ENCODE results near the gene INHBB.

The INHBB gene

GRCh38 chr2:120381661-120382060 lies 35.7 kb downstream of the INHBB start:
- DNase-seq (ENCODE audit: low read depth): no peak
- H3K4me3 ChIP-seq (ENCODE audit: control insufficient read depth, low read depth, low read length): no peak overlapping the region
- TF ChIP-seq CTCF (IDR thresholded peaks at IDR 0.05; ENCODE audit: control insufficient read depth, insufficient read depth, low read depth, low read length, missing control alignments): no peak

- no peak for TF ChIP-seq CTCF (IDR thresholded peaks at IDR 0.05; ENCODE audit: control insufficient read depth, insufficient read depth, low read depth, low read length, missing control alignments)
- DNase-seq (ENCODE audit: low read depth): no peak
- H3K4me3 ChIP-seq (ENCODE audit: control insufficient read depth, low read depth, low read length): no peak overlapping the region
Observed at GRCh38 chr2:120382541-120383144, 36.7 kb downstream of the INHBB start.

GRCh38 chr2:120383191-120383590 lies 37.3 kb downstream of the INHBB start:
- DNase-seq (ENCODE audit: low read depth): no peak
- no peak overlapping the region for H3K4me3 ChIP-seq (ENCODE audit: control insufficient read depth, low read depth, low read length)
- no peak for TF ChIP-seq CTCF (IDR thresholded peaks at IDR 0.05; ENCODE audit: control insufficient read depth, insufficient read depth, low read depth, low read length, missing control alignments)

GRCh38 chr2:120383631-120384340 lies 37.9 kb downstream of the INHBB start:
- no peak for TF ChIP-seq CTCF (IDR thresholded peaks at IDR 0.05; ENCODE audit: control insufficient read depth, insufficient read depth, low read depth, low read length, missing control alignments)
- DNase-seq (ENCODE audit: low read depth): no peak
- H3K4me3 ChIP-seq (ENCODE audit: control insufficient read depth, low read depth, low read length): no peak overlapping the region

GRCh38 chr2:120384486-120385354 lies 38.8 kb downstream of the INHBB start:
- H3K4me3 ChIP-seq (ENCODE audit: control insufficient read depth, low read depth, low read length): no peak overlapping the region
- no peak for DNase-seq (ENCODE audit: low read depth)
- TF ChIP-seq CTCF (IDR thresholded peaks at IDR 0.05; ENCODE audit: control insufficient read depth, insufficient read depth, low read depth, low read length, missing control alignments): no peak

- no peak for DNase-seq (ENCODE audit: low read depth)
- no peak for TF ChIP-seq CTCF (IDR thresholded peaks at IDR 0.05; ENCODE audit: control insufficient read depth, insufficient read depth, low read depth, low read length, missing control alignments)
- H3K4me3 ChIP-seq (ENCODE audit: control insufficient read depth, low read depth, low read length): no peak overlapping the region
Observed at GRCh38 chr2:120385355-120386127, 39.6 kb downstream of the INHBB start.

All from AG09309 (cell line).